K562 treated with DMSO at 1 percent for 48 hours (cell line): ENCODE results near the gene RGPD8. TPM values are rescaled to one million over a fixed set of nuclear protein-coding genes. Genes with fewer than 3 reads are reported as not detected.

Experiments
- total RNA-seq: library from RNA; unstranded; fragments of 300-600 nt; gene quantifications from 2 replicates; pipeline ENCODE4 v1.2.3, GENCODE V29; 2022; ENCODE audit warnings: low replicate concordance; ENCODE audit errors: extremely low read depth

The RGPD8 gene
- total RNA-seq, result not detected in 2 replicates

DNA sequence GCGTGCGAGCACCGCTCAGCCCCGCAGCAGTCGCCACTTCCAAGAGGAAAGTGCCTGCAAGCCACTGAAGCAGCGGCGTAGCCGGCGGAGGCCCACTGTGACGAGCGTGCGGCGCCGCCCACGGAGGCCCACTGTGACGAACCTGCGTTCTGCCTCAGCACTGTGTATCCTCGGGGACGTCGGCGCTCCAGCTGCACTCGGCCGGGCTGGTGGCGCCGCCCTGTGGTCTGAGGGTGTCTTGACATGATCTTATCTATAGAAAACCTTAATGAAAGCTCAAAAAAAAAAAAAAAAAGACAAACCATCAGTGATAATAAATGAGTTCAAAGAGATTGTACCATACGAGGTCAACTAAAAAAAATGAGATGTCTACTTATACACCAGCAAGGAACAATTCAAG, at the start of gene RGPD8:
Gene RGPD8 (minus strand): TSS at position 166 of the 400 bp plus-strand sequence. CDS start 192 bp downstream, outside the sequence.

DNA sequence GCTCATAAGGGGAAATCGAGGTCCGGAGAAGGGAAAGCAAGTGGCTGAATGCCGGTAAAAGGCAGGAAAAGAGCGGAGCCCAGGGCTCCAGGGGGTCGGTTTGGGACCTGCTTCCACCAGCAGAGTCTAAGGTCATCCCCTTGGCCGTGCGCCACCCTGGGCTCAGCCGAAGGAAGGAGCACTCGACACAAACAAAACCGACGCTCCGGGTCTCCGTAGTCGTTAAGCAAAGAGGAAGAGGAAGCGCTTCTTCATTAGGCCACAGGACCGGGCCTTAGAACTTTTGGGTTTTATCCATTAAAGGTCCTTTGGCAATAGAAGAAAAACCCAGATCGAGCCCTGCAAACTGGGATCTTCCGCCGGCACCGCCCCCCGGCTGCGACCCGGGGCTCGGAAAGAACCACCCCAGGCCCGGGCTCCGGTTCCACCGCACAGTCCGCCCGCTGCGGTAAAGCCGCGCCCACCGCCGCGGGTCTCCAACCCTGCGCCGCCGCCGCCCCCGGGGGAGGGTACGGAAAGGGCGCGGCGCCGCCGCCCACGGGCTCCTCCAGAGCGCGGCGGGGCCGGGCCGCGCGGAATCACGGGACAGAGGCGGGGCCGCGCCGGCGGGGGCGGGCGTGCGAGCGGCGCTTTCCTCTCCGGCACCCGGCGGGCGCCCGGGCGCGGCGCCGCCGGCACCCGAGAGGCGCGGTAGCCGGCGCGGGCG, 48.2 kb upstream of the RGPD8 start, which contains the start of gene TTL:
Gene TTL (plus strand): TSS at position 629 of the 706 bp plus-strand sequence. CDS start 189 bp downstream, outside the sequence.

Other genes starting within 250 kb of the RGPD8 start
- not detected in 2 replicates for gene ZC3H8, start 178.6 kb downstream of the RGPD8 start, total RNA-seq
- gene ZC3H6, start 158.0 kb downstream of the RGPD8 start, total RNA-seq, result not detected in 2 replicates
- gene TTL, start 48.5 kb upstream of the RGPD8 start, total RNA-seq, result not detected in 2 replicates
- not detected in 2 replicates for gene POLR1B, start 108.8 kb upstream of the RGPD8 start, total RNA-seq
- not detected in 2 replicates for gene CHCHD5, start 151.0 kb upstream of the RGPD8 start, total RNA-seq
- not detected in 2 replicates for gene SLC20A1, start 212.3 kb upstream of the RGPD8 start, total RNA-seq